ENCODE data around the gene TMPRSS5. TPM values are rescaled to one million over a fixed set of nuclear protein-coding genes. Genes with fewer than 3 reads are reported as not detected.

TMPRSS5 gene
- total RNA-seq, 1 donor from 2014 or later, result 0.34 TPM

GRCh38 chr11:113670831-113671215 is 35.3 kb downstream of the TMPRSS5 start:
- Mint-ChIP-seq H3K4me1 (ENCODE audit: low read depth, unreplicated experiment) (peaks cover 27% of the 10 kb centered on the region), H3K4me3 (ENCODE audit: unreplicated experiment) (no peak overlapping the region), H3K27me3 (ENCODE audit: low read depth, unreplicated experiment) (no peaks in the 10 kb centered on the region), H3K27ac (ENCODE audit: unreplicated experiment) (no peak overlapping the region), H3K9me3 (ENCODE audit: unreplicated experiment) (peaks cover 4% of the 10 kb centered on the region), H3K36me3 (ENCODE audit: low read depth, unreplicated experiment) (no peaks in the 10 kb centered on the region)
- Histone ChIP-seq H3K9ac (ENCODE audit: low read length) (no peak overlapping the region), H3K27ac (ENCODE audit: low read depth, low read length) (no peak overlapping the region), H3K27me3 (ENCODE audit: insufficient read depth, low read length) (no peaks in the 10 kb centered on the region), H3K4me2 (ENCODE audit: low read length) (no peak overlapping the region), H3K4me1 (ENCODE audit: insufficient read depth, low read length) (peaks cover 26% of the 10 kb centered on the region), H4K20me1 (ENCODE audit: insufficient read depth, low read length) (no peaks in the 10 kb centered on the region), H3K36me3 (ENCODE audit: insufficient read depth, low read length) (no peaks in the 10 kb centered on the region), H3K79me2 (ENCODE audit: insufficient read depth, low read length) (no peaks in the 10 kb centered on the region), H3K9me3 (ENCODE audit: insufficient read depth, low read depth, low read length) (peaks cover 5% of the 10 kb centered on the region), H2AFZ (ENCODE audit: low read depth, low read length) (no peak overlapping the region), H3K4me3 (ENCODE audit: insufficient read depth, low read depth, low read length) (no peak overlapping the region)
- TF ChIP-seq EZH2 (IDR thresholded peaks at IDR 0.05; ENCODE audit: insufficient read depth, low read length), result no peak
- TF ChIP-seq CTCF (IDR thresholded peaks at IDR 0.05; ENCODE audit: insufficient read depth, low read depth, low read length), result no peak
- DNase-seq (ENCODE audit: low read depth) (no peak), FAIRE-seq (no peak)

GRCh38 chr11:113670149-113670830 is 35.8 kb downstream of the TMPRSS5 start:
- Mint-ChIP-seq H3K9me3 (ENCODE audit: unreplicated experiment) (peaks cover 4% of the 10 kb centered on the region), H3K36me3 (ENCODE audit: low read depth, unreplicated experiment) (no peaks in the 10 kb centered on the region), H3K4me1 (ENCODE audit: low read depth, unreplicated experiment) (peaks cover 21% of the 10 kb centered on the region), H3K27me3 (ENCODE audit: low read depth, unreplicated experiment) (no peaks in the 10 kb centered on the region), H3K4me3 (ENCODE audit: unreplicated experiment) (no peak overlapping the region), H3K27ac (ENCODE audit: unreplicated experiment) (no peak overlapping the region)
- no peaks in the 10 kb centered on the region for H3K36me3 ChIP-seq (ENCODE audit: insufficient read depth, low read length)
- H3K4me1 ChIP-seq (ENCODE audit: insufficient read depth, low read length), result peaks cover 23% of the 10 kb centered on the region
- no peak overlapping the region for H3K4me3 ChIP-seq (ENCODE audit: insufficient read depth, low read depth, low read length)
- H3K4me2 ChIP-seq (ENCODE audit: low read length), result no peak overlapping the region
- TF ChIP-seq EZH2 (IDR thresholded peaks at IDR 0.05; ENCODE audit: insufficient read depth, low read length), result no peak
- TF ChIP-seq CTCF (IDR thresholded peaks at IDR 0.05; ENCODE audit: insufficient read depth, low read depth, low read length), result no peak
- DNase-seq (ENCODE audit: low read depth), result no peak
- H3K27ac ChIP-seq (ENCODE audit: low read depth, low read length), result no peak overlapping the region
- H3K79me2 ChIP-seq (ENCODE audit: insufficient read depth, low read length), result no peaks in the 10 kb centered on the region
- H3K9me3 ChIP-seq (ENCODE audit: insufficient read depth, low read depth, low read length), result peaks cover 5% of the 10 kb centered on the region
- no peak overlapping the region for H2AFZ ChIP-seq (ENCODE audit: low read depth, low read length)
- H3K9ac ChIP-seq (ENCODE audit: low read length), result no peak overlapping the region
- FAIRE-seq, result no peak
- H4K20me1 ChIP-seq (ENCODE audit: insufficient read depth, low read length), result no peaks in the 10 kb centered on the region
- H3K27me3 ChIP-seq (ENCODE audit: insufficient read depth, low read length), result no peaks in the 10 kb centered on the region

GRCh38 chr11:113668255-113668654 is 37.9 kb downstream of the TMPRSS5 start:
- no peaks in the 10 kb centered on the region for H3K27me3 Mint-ChIP-seq (ENCODE audit: low read depth, unreplicated experiment)
- no peaks in the 10 kb centered on the region for H3K36me3 Mint-ChIP-seq (ENCODE audit: low read depth, unreplicated experiment)
- Histone ChIP-seq H3K27me3 (ENCODE audit: insufficient read depth, low read length) (no peaks in the 10 kb centered on the region), H3K9me3 (ENCODE audit: insufficient read depth, low read depth, low read length) (peaks cover 5% of the 10 kb centered on the region), H3K9ac (ENCODE audit: low read length) (no peak overlapping the region), H3K4me3 (ENCODE audit: insufficient read depth, low read depth, low read length) (no peak overlapping the region), H2AFZ (ENCODE audit: low read depth, low read length) (no peak overlapping the region), H3K4me1 (ENCODE audit: insufficient read depth, low read length) (peaks cover 23% of the 10 kb centered on the region), H3K27ac (ENCODE audit: low read depth, low read length) (no peak overlapping the region), H3K4me2 (ENCODE audit: low read length) (no peak overlapping the region), H4K20me1 (ENCODE audit: insufficient read depth, low read length) (no peaks in the 10 kb centered on the region), H3K36me3 (ENCODE audit: insufficient read depth, low read length) (no peaks in the 10 kb centered on the region), H3K79me2 (ENCODE audit: insufficient read depth, low read length) (no peaks in the 10 kb centered on the region)
- H3K4me1 Mint-ChIP-seq (ENCODE audit: low read depth, unreplicated experiment), result peaks cover 23% of the 10 kb centered on the region
- H3K4me3 Mint-ChIP-seq (ENCODE audit: unreplicated experiment), result no peak overlapping the region
- DNase-seq (ENCODE audit: low read depth) (peak; percentile 36), FAIRE-seq (no peak)
- peaks cover 4% of the 10 kb centered on the region for H3K9me3 Mint-ChIP-seq (ENCODE audit: unreplicated experiment)
- TF ChIP-seq EZH2 (IDR thresholded peaks at IDR 0.05; ENCODE audit: insufficient read depth, low read length) (no peak), CTCF (IDR thresholded peaks at IDR 0.05; ENCODE audit: insufficient read depth, low read depth, low read length) (no peak)
- H3K27ac Mint-ChIP-seq (ENCODE audit: unreplicated experiment), result no peak overlapping the region
